ENCODE results near the gene PRKCQ. TPM values are rescaled to one million over a fixed set of nuclear protein-coding genes. Genes with fewer than 3 reads are reported as not detected.

PRKCQ gene
- polyA plus RNA-seq, 3 donors: 13.8 to 16.8 (median 14.4) TPM

- DNase-seq (ENCODE audit: extremely low read depth in 1 of 11, low read depth in 9 of 11, low spot score in 4 of 11): peak in 4 of 11 donors; percentile 3 to 35 (median 18)
These were observed 148.2 kb downstream of the PRKCQ start for GRCh38 chr10:6431861-6432260.

DNA sequence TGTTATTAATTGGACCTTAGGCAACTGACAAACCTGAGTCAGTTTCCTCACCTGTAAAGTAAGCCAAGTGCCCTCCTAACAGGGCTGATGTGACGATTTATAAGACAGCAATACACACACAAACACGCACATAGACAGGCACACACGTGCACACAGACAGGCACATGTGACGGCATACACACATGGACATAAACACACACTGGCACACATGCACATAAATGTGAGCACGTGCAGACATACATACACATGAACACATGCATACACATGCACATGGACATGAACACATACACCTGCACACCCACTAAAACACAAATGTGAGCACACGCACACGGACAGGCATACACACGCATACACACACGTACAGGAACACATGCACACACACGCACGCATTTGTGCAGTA lies 148.9 kb downstream of the PRKCQ start:
- no peak for DNase-seq (ENCODE audit: extremely low read depth in 1 of 11, low read depth in 9 of 11, low spot score in 4 of 11)

DNA sequence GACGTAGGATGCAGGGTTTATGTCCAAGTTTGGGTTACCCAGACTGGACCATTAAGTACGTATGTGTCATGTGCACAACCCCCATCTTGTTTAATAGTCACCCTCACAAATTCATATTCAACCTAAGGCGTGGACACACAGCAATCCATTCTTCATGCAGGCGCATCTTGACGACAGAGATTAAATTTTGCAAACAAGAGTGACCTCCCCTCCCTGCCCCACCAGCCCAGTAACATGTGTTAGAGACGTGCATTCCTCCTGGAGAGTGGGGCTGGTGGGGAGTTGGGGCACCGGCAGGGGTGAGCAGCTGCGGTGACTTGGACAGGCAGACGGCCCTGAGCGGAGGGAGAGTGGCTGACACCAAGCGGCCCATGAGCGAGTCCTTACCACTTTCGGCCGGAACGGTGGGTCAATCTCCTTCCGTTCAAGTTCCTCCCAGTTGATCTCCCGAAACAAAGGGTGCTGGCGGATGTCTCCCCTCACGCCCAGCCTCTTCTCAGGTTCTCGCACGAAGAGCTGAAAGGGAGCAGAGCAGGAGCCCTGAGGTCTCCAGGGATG lies 149.6 kb downstream of the PRKCQ start:
- no peak for DNase-seq (ENCODE audit: extremely low read depth in 1 of 11, low read depth in 9 of 11, low spot score in 4 of 11)

GRCh38 chr10:6427357-6427959 lies 152.6 kb downstream of the PRKCQ start:
- DNase-seq (ENCODE audit: extremely low read depth in 1 of 11, low read depth in 9 of 11, low spot score in 4 of 11): no peak

DNA sequence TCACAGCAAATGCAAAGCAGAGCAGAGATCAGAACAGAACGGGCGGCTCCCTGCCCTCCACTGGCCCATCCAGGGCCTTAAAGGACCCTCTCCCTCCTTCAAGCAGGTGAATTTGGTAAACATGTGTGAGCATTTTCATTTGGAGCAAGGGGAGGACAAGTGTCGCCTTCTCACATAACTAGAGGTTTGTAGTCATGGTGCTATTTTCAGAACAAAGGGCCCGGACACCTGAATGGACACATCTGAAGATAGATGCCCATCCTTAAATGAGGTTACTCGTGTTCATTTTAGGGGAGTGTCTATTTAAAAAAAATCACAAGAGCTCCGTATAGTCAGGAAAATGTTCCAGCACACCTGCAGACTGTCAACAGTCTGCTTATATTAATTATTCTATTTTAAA lies 153.8 kb downstream of the PRKCQ start:
- no peak for DNase-seq (ENCODE audit: extremely low read depth in 1 of 11, low read depth in 9 of 11, low spot score in 4 of 11)

DNA sequence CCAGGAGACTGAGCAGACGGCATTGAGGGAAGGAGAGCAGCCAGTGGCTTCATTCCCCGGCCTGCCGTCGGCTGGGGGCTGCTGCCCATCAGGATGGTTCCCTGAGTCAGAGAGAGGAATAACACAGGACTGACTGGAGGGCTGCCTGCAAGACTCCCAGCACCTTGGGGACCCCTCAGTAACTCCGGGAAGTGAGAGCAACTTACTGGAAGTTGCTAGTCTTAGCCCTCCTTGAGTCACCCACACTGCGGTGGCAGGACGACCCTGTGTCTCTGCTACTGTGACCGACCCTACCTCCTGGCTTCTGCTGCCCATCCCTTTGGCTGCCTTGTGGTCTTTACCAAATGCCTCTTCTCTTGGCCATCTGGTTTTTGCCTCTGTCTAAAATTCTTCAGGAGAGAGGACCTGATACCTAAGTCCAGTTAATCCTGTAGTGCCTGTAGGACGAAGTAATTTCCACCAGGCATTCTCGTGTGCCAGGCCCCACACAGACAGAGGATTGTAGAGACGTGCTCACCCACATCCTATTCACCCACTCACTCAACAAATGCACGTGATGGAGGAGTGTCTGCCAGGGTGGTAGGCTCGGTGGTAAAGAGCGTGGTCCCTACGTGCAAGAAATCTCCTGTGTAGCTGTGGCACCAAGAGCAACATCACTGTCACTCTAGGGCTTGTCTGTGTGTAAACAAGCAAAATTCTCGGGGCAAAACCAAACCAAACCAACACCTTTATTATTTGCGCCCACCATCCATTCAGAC lies 156.5 kb downstream of the PRKCQ start:
- no peak for DNase-seq (ENCODE audit: extremely low read depth in 1 of 11, low read depth in 9 of 11, low spot score in 4 of 11)

- DNase-seq (ENCODE audit: extremely low read depth in 1 of 11, low read depth in 9 of 11, low spot score in 4 of 11): no peak
These were observed 157.1 kb downstream of the PRKCQ start for GRCh38 chr10:6423004-6423403.

GRCh38 chr10:6418613-6419216 lies 161.4 kb downstream of the PRKCQ start:
- no peak for DNase-seq (ENCODE audit: extremely low read depth in 1 of 11, low read depth in 9 of 11, low spot score in 4 of 11)

DNA sequence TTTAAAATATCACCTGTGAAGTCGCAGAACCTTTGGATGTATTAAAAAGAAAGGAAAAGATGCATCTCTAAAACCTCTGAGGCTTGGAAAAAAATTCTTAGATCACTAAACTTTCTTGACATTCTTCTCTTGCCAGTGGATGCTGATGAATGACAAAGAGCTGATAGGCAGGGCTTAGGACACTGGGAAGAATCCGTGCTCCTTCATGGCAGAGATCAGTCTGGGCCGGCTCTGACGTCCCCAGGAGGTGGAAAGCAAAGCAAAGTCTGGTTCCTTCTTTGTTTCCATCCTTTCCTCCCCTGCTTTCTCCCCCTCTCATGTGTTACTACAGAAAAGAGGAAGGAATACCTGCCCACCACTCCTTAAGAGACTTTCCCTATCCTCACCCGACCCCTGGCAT lies 161.9 kb downstream of the PRKCQ start:
- DNase-seq (ENCODE audit: extremely low read depth in 1 of 11, low read depth in 9 of 11, low spot score in 4 of 11): no peak

DNA sequence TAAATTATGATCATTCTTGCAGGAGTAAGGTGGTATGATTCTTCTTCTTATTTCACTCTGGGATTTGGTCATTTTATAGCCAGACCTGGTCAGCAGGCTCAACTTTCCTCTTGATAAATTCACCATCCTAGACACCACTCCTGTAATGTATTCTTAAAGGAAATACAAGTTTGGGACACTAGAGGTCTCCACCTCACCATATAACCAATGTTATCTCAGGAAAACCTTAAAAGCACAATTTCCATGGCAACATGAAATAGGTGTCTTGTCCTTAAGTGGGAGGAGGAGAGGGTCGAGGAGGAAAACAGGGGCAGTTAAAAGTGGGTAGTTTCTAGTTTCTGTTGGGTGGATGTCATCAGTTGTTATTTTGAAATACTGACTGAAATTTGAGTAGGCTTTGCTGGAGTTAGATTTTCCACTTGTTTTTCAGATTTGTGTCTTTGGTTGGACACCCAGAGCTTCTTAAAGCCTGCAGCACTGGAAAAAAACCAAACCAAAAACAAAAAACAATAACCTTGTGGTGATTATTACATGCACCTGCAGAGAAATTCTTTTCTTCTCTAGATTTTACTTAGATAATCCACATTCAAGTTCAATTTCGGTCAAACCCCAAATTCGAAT lies 163.1 kb downstream of the PRKCQ start:
- peak in 8 of 11 donors; percentile 55 to 69 (median 61) for DNase-seq (ENCODE audit: extremely low read depth in 1 of 11, low read depth in 9 of 11, low spot score in 4 of 11)

DNA sequence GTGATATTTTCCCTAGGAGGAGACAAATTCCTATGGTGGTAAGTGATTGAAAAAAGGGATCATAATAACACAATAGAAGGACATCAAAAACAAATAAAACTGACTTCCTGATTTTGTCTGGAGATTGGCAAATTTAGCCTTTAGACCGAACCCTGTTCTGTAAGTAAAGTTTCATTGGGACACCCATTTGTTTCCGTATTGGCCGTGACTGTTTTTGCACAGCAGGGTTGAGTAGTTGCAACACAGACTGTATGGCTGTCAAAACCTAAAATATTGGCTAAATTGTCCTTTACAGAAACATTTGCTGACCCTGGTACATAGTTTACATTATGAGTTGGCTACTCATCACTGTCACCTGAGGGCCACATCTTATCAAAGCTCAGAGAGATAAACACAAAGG lies 168.6 kb downstream of the PRKCQ start:
- no peak for DNase-seq (ENCODE audit: extremely low read depth in 1 of 11, low read depth in 9 of 11, low spot score in 4 of 11)

- no peak for DNase-seq (ENCODE audit: extremely low read depth in 1 of 11, low read depth in 9 of 11, low spot score in 4 of 11)
These were observed 169.2 kb downstream of the PRKCQ start for GRCh38 chr10:6410830-6411229.

GRCh38 chr10:6409971-6410643 lies 170.0 kb downstream of the PRKCQ start:
- peak in 7 of 11 donors; percentile 35 to 77 (median 52) for DNase-seq (ENCODE audit: extremely low read depth in 1 of 11, low read depth in 9 of 11, low spot score in 4 of 11)

DNA sequence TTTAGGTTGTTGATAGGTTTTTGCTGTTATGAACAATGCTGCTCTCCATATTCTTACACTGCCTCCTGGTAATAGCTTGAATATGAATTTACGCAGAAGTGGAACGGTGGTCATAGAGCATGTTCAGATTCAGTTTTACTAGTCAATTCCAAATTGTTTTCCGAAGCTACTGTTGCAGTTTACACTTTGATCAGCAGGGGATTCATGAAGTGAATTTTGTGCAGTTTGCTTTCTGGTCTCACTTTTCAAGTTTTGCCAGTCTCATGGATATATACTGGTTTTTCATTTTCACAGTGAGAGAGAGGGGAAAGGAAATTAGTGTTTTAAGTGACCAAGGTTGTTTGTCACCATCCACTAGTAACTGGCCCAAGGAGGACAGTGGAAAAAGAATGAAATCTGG lies 171.3 kb downstream of the PRKCQ start:
- DNase-seq (ENCODE audit: extremely low read depth in 1 of 11, low read depth in 9 of 11, low spot score in 4 of 11): no peak

- no peak for DNase-seq (ENCODE audit: extremely low read depth in 1 of 11, low read depth in 9 of 11, low spot score in 4 of 11)
These were observed 172.9 kb downstream of the PRKCQ start for GRCh38 chr10:6407034-6407721.

DNA sequence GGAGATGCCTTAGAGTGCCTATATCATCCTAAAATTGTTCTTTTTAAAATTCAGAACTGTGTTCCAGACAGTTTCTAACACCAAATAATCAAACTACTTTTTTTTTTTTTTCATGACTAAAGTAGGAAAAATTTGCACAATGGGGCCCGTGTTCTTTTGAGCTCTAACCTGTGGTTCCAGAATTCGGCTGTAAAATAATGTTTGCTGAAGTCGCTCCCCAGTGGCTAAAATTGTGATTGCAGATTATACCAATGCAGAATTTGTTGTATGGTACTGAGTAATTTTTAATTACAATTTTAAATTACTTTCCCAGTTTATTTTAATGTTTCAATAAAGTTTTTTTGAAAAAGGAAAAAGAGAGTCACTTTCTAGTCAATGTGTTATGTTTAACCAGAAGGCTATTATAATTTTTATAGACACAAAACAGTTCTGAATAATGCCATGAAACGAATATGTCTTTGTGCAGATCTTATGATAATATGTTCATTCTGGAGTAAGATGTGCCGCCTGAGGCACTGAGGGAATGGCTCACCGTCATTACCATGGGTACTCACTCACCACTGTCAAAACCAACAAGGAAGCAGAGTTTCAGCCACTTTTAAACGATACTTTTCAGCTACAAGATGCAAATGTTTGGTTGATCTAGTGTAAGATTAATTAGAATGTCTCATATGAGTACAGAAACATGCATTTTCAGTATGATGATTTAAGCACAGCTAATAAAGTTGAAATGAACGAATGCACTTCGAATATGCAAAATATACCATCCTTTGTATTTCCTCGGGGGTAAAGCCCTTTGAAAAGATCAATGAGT lies 173.6 kb downstream of the PRKCQ start:
- DNase-seq (ENCODE audit: extremely low read depth in 1 of 11, low read depth in 9 of 11, low spot score in 4 of 11): no peak

DNA sequence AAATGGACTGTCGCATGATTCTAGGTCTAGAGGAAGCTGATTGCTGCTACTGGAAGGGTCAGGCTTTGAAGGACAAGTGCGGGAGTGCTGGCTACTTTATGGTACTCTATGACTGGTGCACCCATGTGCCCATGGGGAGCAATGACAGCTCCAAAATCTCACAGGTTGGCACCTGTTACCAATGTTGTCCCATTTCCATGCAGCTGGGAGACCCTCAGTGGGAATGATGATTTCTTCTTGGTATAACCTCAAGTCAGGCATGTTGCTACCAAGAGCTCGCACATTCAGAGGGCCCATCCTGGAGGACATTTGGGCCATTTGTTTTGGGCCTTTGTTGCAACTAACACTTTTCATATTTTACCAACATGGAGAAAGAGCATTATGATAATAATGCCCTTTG lies 174.4 kb downstream of the PRKCQ start:
- no peak for DNase-seq (ENCODE audit: extremely low read depth in 1 of 11, low read depth in 9 of 11, low spot score in 4 of 11)

Data from renal cortex interstitium (tissue), 11 donors.